GM21737 (cell line): ENCODE results near the gene TBC1D1.
"Not testable (repeated sequence)": the region's sequence is repeated elsewhere in the genome, so short reads cannot be mapped to it uniquely, and the experiment has no call there.

Source experiments
- ATAC-seq: cut with Tn5 transposase; IDR thresholded peaks from one replicate; pipeline ENCODE4 v1.9.1; 2021; ENCODE audit warnings: mild to moderate bottlenecking, moderate library complexity; ENCODE audit not compliant: unreplicated experiment

TBC1D1 gene

DNA sequence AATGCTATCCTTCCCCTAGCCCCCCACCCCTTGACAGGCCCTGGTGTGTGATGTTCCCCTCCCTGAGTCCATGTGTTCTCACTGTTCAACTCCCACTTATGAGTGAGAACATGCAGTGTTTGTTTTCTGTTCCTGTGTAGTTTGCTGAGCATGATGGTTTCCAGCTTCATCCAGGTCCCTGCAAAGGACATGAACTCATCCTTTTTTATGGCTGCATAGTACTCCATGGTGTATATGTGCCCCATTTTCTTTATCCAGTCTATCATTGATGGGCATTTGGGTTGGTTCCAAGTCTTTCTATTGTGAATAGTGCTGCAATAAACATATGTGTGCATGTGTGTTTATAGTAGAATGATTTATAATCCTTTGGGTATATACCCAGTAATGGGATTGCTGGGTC lies 32.2 kb downstream of the TBC1D1 start:
- not testable (repeated sequence) for ATAC-seq

DNA sequence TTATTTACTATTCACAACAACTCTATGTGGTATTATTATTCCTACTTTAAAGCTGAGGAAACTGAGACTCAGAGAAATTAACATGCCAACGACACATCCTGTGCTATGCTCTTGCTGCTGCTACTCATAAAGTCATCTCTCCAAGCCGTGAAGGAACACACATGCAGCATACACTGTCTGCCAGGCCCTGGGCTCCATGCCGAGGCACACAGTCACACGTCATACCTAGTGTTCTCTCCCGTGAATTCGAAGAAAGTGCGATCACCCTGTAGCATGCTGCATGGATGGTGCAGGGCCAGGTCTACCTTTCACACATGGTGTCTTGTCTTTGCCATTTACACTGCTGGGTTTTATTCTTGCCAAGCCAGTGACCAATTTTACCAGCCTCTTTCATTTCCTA lies 34.1 kb downstream of the TBC1D1 start:
- no peak for ATAC-seq

DNA sequence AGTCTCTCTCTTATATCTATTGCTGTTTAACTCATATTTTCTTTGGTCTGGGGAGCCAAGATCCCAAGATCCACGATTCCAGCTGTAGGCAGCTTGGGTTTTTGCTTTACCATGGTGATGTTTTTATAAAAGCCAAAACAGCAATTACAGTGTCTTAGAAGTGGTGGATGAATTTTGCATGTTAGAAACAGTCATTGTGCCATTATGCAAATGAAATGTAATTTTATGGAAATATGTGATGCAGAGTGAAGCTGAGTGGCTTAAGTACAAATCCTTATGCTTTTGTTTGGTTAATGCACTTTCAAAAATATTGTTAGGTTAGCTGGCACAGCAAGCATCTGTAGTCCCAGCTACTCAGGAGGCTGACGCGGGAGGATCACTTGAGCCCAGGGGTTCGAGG lies 36.5 kb downstream of the TBC1D1 start:
- ATAC-seq: no peak

DNA sequence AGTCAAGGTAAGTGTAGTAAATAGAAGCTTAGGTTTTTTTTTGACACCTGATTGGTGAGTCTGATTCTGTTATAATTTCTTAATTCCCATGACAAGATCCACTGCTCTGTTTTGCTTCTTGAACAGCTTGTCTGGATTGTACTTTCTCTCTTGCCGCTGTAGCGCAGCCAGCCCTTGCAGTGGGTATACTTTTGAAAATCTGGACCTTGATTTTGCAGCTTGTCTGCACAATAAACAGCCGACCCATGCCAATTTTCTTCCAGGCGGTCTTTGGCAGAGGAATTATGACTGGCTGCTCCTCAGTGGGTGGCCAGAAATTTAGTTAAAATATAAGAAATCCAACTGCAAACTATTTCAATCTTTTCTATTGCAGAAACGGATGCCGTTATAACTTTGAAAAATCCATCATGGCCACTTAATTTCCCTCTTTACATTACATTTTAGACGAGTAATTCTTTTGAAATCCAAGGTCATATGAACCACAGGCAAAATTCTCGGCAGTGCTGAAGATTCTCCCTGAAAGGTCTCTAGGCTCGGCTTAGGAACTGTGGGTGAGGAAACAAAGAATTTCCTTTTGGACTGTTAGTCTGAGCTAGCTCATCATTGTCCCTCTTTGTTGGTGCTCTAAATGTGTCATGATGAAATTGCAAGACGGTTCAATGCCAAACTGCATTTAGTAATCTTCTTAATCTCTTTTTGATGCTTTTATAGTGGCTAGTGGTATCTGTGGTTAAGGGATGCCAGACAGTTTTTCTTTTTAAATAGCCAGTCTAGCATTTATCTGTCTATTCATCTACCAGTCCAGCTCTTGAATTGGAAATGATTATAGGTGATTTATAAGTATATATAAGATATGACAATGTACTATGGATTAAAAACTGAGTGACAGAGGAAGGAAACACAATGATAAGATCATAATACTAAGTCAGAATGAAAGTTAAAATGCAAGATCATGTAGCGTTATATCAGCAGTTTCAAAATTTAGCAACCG lies 37.8 kb downstream of the TBC1D1 start:
- ATAC-seq: no peak

DNA sequence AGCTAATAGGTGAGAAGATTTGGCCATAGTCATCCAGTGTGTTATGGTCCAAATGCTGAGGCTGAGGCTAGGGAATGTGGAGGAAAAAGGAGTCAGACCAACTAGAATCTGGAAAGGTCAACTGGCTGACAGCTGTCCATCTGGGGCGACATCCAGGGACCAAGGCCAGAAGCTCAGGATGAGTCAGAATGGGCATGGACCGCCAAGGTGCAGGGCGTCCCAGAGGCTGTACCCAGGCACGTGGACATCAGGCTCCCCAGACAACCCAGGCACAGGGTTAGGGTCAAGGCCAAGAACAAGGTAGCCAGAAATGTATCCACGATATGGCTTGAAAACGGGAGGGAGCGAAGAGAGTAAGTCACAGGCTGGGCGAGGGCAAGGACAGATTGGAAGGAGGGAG lies 43.2 kb downstream of the TBC1D1 start:
- no peak for ATAC-seq

DNA sequence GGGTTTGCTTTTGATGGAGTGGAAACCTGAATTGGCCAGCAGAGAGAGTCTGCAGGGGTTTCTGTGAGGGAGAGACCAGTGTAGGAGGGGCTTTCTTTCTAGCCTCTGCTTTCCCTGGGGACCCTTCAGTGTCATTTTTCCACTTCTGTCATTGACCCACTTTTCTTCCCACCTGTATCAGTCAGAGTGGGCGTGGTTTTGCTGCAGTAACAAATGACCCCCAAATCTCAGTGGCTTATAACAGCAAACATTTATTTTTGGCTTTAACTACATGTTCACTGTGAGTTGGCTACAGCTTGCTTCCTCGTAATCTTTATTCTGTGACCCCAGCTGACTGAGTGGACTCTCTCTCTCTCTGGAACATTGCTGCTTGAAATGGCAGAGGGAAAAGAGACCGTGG lies 43.7 kb downstream of the TBC1D1 start:
- ATAC-seq: no peak

DNA sequence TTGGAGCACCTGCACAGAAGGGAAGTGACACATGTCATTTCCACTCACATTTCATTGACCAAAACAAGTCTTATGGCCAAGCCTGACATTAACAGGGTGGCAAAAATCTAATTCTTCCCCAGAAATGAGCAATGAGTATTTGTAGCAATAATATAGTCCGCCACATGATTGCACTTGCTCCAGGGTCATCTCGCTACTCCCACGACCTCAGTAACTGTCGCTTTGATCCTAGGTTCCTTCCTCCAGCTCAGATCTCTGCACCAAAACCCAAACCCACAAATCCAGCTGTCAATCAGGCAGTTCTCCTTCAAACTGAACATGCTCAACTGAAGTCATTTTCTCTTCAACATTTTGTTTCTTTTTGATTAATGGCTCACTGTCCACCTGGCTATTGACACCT lies 44.1 kb downstream of the TBC1D1 start:
- ATAC-seq: no peak

DNA sequence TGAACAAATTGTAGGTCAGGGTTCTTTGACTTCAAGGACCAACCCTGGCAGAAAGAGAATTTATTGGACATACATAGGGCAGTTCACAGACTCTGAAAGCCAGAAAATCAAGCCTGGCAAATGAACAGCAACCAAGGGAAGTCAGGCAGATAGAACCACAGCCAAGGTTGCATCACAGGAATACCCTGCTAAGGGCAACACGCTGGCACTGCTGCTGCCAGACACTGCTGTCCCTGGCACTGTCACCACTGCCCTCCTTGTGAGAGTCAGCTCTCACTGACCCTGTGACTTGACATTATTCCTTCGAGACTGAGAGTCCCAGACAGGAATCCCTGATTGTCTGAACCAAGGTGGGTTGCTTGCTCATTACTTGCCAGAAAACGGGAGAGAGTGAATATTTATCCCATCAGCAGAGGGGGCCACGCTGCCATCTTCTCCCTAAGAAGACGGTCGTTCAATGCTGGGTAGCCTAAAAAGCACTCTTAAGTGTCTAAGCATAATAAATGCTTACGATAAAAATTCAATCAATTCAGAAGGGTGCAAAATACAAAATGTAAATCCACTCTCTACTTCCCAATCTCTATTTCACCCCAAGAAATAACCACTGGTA lies 46.1 kb downstream of the TBC1D1 start:
- no peak for ATAC-seq

DNA sequence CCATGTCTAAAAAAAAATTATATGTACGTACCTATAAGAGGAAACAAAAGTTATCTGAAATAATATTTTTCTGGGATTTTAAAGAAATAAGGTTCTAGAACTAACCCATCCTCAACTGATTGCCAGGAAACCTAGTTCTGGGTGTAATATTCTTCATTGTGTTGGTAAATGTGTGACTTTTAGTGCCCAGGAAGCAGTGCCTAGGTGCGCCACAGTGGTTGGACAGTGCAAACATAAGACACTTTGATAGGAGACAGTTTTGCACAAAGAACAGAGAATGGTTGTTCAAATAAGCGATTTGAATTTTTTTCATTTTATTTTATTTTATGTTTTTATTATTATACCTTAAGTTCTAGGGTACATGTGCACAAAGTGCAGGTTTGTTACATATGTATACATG lies 47.3 kb downstream of the TBC1D1 start:
- no peak for ATAC-seq

DNA sequence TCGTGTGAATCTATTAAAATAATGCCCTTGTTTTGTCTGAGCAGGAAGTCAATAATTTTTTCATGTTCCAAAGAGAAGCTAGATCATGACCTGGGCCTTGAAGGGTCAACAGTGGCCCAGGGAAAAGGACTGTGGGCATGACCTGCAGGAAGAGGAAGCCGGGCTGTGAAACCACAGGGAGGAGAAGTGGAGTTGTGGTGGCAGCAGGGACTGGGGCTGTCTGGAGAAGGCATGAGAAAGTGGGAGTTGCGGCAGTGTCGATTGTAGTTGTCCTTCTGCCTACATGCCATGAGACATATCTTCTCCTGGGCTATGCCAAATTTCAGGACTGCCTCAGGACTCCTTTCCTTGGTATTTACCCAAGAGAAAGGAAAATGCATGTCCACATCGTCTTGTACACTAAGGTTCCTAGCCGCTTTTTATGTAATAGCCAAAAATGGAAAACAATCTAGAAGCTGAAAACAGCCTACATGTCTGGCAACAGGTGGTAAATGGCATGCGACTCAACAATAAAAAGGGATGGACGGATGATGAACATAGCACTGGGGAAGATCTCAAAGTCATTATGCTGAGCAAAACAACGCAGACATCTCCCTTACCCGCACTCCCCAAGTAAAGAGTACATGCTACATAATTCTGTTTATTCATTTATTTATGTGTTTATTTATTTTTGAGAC lies 55.8 kb downstream of the TBC1D1 start:
- ATAC-seq: no peak

DNA sequence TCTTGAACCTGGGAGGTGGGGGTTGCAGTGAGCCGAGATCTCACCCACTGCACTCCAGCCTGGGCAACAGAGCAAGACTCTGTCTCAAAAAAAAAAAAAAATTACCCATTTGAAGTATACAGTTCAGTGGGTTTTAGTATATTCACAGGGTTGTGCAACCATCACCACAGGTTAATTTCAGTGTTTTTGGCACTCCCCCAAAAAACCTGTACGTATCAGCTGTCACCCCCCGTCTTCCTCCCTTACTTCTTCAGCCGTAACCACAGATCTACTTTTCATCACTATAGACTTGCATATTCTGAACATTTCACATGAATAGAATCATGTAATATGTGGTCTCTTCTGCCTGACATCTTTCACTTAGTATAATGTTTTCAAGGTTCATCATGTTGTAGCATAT lies 57.7 kb downstream of the TBC1D1 start:
- ATAC-seq: no peak

DNA sequence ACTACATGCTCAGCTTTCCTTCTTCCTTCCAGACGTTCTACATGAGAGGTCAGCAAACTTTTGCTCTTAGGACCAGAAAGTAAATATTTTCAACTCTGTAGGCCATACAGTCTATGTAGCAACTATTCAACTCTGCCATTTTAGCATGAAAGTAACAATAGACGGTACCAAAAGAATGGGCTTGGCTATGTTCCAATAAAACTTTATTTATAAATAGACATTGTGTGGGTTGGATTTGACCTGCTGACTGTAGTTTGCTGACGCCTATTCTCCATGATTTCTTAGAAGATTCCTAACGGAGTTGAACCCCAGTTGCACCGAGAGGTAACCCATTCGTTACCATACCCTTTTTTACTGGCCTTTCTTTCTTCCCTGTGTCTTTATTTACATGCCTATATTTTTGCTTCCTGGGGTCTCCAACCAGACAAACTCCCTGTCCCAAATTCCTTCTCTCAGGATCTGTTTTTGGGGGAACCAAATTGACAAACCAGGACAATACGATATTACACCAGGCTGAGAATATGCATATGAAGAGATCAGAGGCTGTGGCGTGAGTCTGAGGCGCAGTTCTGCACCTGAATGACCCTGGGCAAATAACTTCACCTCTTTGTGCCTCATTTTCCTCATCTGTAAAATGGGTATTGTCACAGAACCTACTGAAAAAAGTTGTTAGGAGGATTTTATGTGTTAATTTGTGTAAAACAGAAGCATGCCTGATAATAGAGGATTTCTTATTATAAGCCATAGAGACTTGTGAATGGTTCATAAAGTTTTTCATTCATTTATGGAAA lies 58.9 kb downstream of the TBC1D1 start:
- ATAC-seq: no peak

DNA sequence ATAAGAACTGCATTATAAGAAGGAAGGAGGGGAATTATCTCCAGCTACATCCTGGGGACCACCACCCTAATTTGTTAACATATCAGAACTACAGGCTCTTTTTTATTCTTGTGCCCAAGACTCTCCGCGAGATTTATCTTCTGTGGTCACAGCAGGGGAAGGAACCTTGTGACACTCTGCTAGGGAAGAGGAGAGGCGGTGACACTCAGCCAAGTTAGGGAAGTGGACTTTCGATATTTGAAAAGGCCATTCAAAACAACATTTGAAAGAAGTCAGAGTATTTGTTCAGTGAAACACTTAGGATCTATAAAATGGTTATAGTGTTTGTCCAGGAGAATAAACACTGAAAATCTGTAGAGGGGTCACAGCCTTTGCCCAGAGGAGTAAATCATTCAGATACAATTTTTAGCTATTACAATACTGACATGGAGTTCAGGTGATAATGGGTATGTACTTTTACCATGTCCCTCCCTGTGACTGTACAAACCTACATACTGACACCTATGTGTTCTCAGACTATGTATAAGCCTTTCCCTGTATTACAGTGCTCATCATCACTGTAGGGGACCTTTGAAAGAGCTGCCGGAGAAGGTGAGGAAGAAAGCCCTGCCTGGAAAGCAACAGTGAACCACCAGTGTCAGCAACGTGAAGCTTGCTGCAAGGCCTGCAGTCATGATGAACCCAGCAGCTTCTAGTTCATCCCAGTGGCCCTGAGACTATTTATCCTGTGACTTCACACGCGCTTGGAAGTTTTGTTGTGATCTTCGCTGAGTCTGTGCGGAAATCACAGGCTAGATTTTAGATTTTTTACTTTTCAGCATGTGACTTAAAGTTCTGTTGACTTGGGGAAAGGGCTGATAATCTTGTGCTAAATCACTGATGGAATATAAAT lies 60.8 kb downstream of the TBC1D1 start:
- ATAC-seq: no peak

DNA sequence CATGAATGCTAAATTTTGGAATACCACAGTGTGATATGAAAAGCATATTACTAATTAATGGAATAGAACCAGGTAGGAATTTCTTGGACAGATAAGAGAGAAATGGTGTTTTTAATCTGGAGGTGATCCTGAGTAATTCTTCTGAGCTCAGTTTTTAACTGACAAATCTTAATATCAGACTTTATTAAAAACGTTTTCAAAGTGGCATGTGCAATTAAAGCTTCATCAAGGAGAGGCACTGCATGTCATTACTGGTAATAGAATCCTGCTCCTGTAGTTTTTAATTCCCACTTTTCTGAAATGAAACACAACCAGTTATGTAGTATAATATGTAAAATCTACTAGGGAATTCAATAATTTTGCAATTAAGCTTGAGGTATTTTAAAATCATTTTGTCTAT lies 62.3 kb downstream of the TBC1D1 start:
- ATAC-seq: no peak

DNA sequence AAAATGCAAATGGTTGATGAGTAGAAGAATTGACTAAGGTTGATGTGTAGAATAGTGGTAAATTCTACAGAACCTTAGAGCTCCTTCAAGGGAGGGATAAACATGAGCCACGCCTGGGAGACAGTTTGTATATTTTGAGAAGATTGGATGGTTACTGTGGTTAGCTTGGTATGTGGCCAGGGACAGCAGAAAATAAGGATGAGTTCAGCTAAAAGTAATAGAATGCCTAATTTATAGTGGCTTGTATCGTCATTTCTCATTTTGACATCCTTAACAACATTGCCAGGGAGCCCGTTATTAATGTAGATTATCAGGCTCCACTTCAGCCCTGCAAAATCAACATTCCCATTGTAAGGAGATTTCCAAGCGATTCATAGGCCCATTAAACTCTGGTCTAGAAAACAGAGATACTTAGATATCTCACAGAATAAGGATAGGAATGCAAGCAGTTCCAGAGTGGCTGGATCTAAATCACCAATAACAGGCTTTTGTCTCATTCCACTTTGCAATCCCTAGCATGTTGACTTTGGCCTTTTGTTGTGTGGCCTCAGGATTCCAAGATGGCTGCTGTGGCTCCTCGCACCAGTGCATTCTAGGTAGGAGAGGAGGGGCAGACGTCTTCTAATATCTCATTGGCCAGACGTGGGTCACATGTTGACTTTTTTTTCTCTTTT lies 62.9 kb downstream of the TBC1D1 start:
- ATAC-seq: no peak

DNA sequence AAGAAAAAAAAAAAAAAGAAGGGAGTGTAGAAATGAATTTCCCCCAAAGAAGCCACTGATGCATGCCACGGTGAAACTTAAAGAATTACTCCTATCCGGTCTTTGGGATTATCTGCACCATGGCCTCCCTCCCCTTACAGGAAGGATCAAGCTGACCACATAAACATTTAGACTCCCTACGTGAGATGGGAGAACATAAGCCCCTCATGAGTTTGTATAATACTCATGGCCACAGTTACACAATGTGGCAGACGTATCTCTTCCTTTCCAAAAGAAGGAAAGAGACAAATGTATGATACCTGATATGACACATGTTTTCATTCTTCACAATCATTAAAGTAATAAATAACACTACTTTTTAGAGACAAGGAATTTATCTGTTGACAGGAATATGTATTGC lies 66.1 kb downstream of the TBC1D1 start:
- ATAC-seq: no peak

DNA sequence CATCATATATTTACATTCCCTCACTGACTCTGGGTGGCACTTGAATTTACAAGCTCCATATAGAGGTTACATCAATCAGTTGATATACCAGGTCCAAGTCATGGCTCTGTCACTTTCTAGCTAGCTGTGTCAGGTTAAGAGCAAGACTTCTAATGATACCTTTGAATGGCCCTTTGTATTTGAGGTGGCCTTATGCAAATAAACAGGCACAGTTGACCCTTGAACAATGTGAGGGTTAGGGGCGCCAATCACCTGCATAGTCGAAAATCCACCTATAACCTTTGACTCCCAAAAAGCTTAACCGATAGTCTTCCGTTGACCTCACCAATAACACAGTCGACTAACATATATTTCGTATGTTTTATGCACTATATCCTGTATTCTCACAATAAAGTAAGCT lies 68.0 kb downstream of the TBC1D1 start:
- no peak for ATAC-seq

DNA sequence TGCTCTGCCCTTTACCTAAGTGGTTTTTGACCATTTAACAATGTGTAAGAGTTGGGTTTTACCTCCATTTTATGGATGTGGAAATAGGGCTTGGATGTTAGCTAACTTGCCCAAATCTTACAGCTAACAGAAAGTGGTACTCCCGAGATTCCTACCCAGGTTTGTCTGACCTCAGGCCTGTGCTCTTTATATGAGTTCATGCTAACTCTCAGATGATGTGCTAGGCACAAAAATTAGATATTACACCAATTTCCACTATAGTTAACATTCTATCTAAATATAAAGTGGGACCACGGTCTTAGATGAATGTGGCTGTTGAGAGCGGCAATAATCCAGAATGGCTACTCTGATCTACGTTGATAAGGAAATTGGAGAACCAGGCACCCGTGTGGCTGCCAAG lies 69.2 kb downstream of the TBC1D1 start, which contains the start of gene PTTG2:
Gene PTTG2, plus strand, starts transcription at position 301 of the 400 bp plus-strand sequence. Its CDS starts 37 bp downstream, at position 338.
- ATAC-seq: no peak

DNA sequence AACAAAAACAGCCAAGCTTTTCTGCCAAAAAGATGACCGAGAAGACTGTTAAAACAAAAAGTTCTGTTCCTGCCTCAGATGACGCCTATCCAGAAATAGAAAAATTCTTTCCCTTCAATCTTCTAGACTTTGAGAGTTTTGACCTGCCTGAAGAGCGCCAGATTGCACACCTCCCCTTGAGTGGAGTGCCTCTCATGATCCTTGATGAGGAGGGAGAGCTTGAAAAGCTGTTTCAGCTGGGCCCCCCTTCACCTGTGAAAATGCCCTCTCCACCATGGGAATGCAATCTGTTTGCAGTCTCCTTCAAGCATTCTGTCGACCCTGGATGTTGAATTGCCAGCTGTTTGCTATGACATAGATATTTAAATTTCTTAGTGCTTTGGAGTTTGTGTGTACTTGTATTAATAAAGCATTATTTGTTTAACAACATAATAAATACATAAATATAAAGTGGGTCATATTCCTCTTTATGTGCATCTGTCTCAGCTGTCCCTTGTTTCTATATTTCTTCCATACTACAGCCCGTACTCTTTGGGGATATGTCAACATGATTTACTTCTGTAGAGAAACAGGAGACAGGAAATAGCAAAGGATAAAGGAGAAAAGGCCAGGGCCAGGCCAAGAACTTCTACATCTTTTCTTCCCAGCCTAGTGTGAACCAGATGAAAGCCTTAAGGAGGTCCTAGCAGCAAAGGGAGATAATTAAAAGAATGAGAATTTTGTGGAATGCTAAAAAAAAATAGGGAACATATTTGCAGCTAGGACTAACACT lies 70.0 kb downstream of the TBC1D1 start:
- ATAC-seq: no peak
